ENCODE data around the gene CYREN. TPM values are rescaled to one million over a fixed set of nuclear protein-coding genes. Genes with fewer than 3 reads are reported as not detected.

The CYREN gene
- total RNA-seq, 1 donor from 2014 or later = 33.3 TPM

GRCh38 chr7:135204341-135204749 is 33.8 kb upstream of the CYREN start:
- TF ChIP-seq CTCF (IDR thresholded peaks at IDR 0.05; ENCODE audit: partially characterized antibody, unreplicated experiment) = no peak
- H3K36me3 Mint-ChIP-seq (ENCODE audit: unreplicated experiment) = no peaks in the 10 kb centered on the region
- H3K4me3 Mint-ChIP-seq (ENCODE audit: unreplicated experiment) = no peak overlapping the region
- H3K4me1 Mint-ChIP-seq (ENCODE audit: low read depth, unreplicated experiment) = peaks cover 10% of the 10 kb centered on the region
- no peak overlapping the region for H3K27ac Mint-ChIP-seq (ENCODE audit: unreplicated experiment)
- H3K27me3 Mint-ChIP-seq (ENCODE audit: unreplicated experiment) = no peaks in the 10 kb centered on the region
- H3K9me3 Mint-ChIP-seq (ENCODE audit: unreplicated experiment) = no peaks in the 10 kb centered on the region
- DNase-seq = no peak

GRCh38 chr7:135201350-135201749 is 30.8 kb upstream of the CYREN start:
- no peaks in the 10 kb centered on the region for H3K9me3 Mint-ChIP-seq (ENCODE audit: unreplicated experiment)
- no peak for DNase-seq
- H3K36me3 Mint-ChIP-seq (ENCODE audit: unreplicated experiment) = no peaks in the 10 kb centered on the region
- no peak overlapping the region for H3K4me3 Mint-ChIP-seq (ENCODE audit: unreplicated experiment)
- H3K4me1 Mint-ChIP-seq (ENCODE audit: low read depth, unreplicated experiment) = peaks cover 4% of the 10 kb centered on the region
- no peak for TF ChIP-seq CTCF (IDR thresholded peaks at IDR 0.05; ENCODE audit: partially characterized antibody, unreplicated experiment)
- H3K27me3 Mint-ChIP-seq (ENCODE audit: unreplicated experiment) = no peaks in the 10 kb centered on the region
- H3K27ac Mint-ChIP-seq (ENCODE audit: unreplicated experiment) = no peak overlapping the region

GRCh38 chr7:135200821-135201331 is 30.4 kb upstream of the CYREN start:
- TF ChIP-seq CTCF (IDR thresholded peaks at IDR 0.05; ENCODE audit: partially characterized antibody, unreplicated experiment) = no peak
- Mint-ChIP-seq H3K36me3 (ENCODE audit: unreplicated experiment) (no peaks in the 10 kb centered on the region), H3K4me1 (ENCODE audit: low read depth, unreplicated experiment) (peaks cover 4% of the 10 kb centered on the region), H3K27ac (ENCODE audit: unreplicated experiment) (no peak overlapping the region), H3K4me3 (ENCODE audit: unreplicated experiment) (no peak overlapping the region), H3K9me3 (ENCODE audit: unreplicated experiment) (no peaks in the 10 kb centered on the region), H3K27me3 (ENCODE audit: unreplicated experiment) (no peaks in the 10 kb centered on the region)
- DNase-seq = no peak

GRCh38 chr7:135199439-135199838 is 28.9 kb upstream of the CYREN start:
- no peak overlapping the region for H3K27ac Mint-ChIP-seq (ENCODE audit: unreplicated experiment)
- TF ChIP-seq CTCF (IDR thresholded peaks at IDR 0.05; ENCODE audit: partially characterized antibody, unreplicated experiment) = no peak
- no peak overlapping the region for H3K4me3 Mint-ChIP-seq (ENCODE audit: unreplicated experiment)
- no peaks in the 10 kb centered on the region for H3K9me3 Mint-ChIP-seq (ENCODE audit: unreplicated experiment)
- peaks cover 10% of the 10 kb centered on the region for H3K4me1 Mint-ChIP-seq (ENCODE audit: low read depth, unreplicated experiment)
- no peak for DNase-seq
- no peaks in the 10 kb centered on the region for H3K36me3 Mint-ChIP-seq (ENCODE audit: unreplicated experiment)
- no peaks in the 10 kb centered on the region for H3K27me3 Mint-ChIP-seq (ENCODE audit: unreplicated experiment)

- peaks cover 3% of the 10 kb centered on the region for H3K9me3 Mint-ChIP-seq (ENCODE audit: unreplicated experiment)
- DNase-seq = no peak
- peaks cover 10% of the 10 kb centered on the region for H3K4me1 Mint-ChIP-seq (ENCODE audit: low read depth, unreplicated experiment)
- no peaks in the 10 kb centered on the region for H3K36me3 Mint-ChIP-seq (ENCODE audit: unreplicated experiment)
- H3K4me3 Mint-ChIP-seq (ENCODE audit: unreplicated experiment) = no peak overlapping the region
- no peak overlapping the region for H3K27ac Mint-ChIP-seq (ENCODE audit: unreplicated experiment)
- no peak for TF ChIP-seq CTCF (IDR thresholded peaks at IDR 0.05; ENCODE audit: partially characterized antibody, unreplicated experiment)
- no peaks in the 10 kb centered on the region for H3K27me3 Mint-ChIP-seq (ENCODE audit: unreplicated experiment)
Measured at GRCh38 chr7:135197906-135198655, 27.6 kb upstream of the CYREN start.
